IPS-18c (cell line): ENCODE data around the gene UNC5B.

Source experiments
- H3K4me3 ChIP-seq: 2 replicates; pipeline ENCODE4 v1.7.0; 2013; ENCODE audit warnings: low read depth, mild to moderate bottlenecking, low read length, moderate library complexity; ENCODE audit not compliant: insufficient read depth
- H3K9me3 ChIP-seq: one replicate; pipeline ENCODE4 v1.6.1; 2013; ENCODE audit warnings: mild to moderate bottlenecking, low read length, moderate library complexity; ENCODE audit not compliant: control insufficient read depth, insufficient read depth

Gene UNC5B

GRCh38 chr10:71232089-71232998 is 20.0 kb downstream of the UNC5B start:
- H3K4me3 ChIP-seq = no peak overlapping the region
- no peaks in the 10 kb centered on the region for H3K9me3 ChIP-seq

GRCh38 chr10:71233482-71233892 is 21.1 kb downstream of the UNC5B start:
- Histone ChIP-seq H3K9me3 (no peaks in the 10 kb centered on the region), H3K4me3 (no peak overlapping the region)

GRCh38 chr10:71234004-71234894 is 21.9 kb downstream of the UNC5B start:
- no peaks in the 10 kb centered on the region for H3K9me3 ChIP-seq
- no peak overlapping the region for H3K4me3 ChIP-seq

- Histone ChIP-seq H3K9me3 (no peaks in the 10 kb centered on the region), H3K4me3 (no peak overlapping the region)
These were observed 22.8 kb downstream of the UNC5B start for GRCh38 chr10:71234970-71235685.

GRCh38 chr10:71235808-71236207 is 23.4 kb downstream of the UNC5B start:
- no peak overlapping the region for H3K4me3 ChIP-seq
- no peaks in the 10 kb centered on the region for H3K9me3 ChIP-seq

GRCh38 chr10:71236286-71236685 is 23.9 kb downstream of the UNC5B start:
- Histone ChIP-seq H3K9me3 (no peaks in the 10 kb centered on the region), H3K4me3 (no peak overlapping the region)

- Histone ChIP-seq H3K4me3 (no peak overlapping the region), H3K9me3 (no peaks in the 10 kb centered on the region)
These were observed 24.7 kb downstream of the UNC5B start for GRCh38 chr10:71236822-71237682.

GRCh38 chr10:71237843-71238623 is 25.7 kb downstream of the UNC5B start:
- H3K9me3 ChIP-seq = no peaks in the 10 kb centered on the region
- H3K4me3 ChIP-seq = no peak overlapping the region

- H3K9me3 ChIP-seq = no peaks in the 10 kb centered on the region
- no peak overlapping the region for H3K4me3 ChIP-seq
These were observed 26.3 kb downstream of the UNC5B start for GRCh38 chr10:71238626-71239025.

- Histone ChIP-seq H3K9me3 (no peaks in the 10 kb centered on the region), H3K4me3 (no peak overlapping the region)
These were observed 27.0 kb downstream of the UNC5B start for GRCh38 chr10:71239131-71239915.

GRCh38 chr10:71239946-71240795 is 27.8 kb downstream of the UNC5B start:
- no peaks in the 10 kb centered on the region for H3K9me3 ChIP-seq
- H3K4me3 ChIP-seq = no peak overlapping the region

GRCh38 chr10:71241114-71241829 is 28.9 kb downstream of the UNC5B start:
- Histone ChIP-seq H3K4me3 (no peak overlapping the region), H3K9me3 (no peaks in the 10 kb centered on the region)

- no peak overlapping the region for H3K4me3 ChIP-seq
These were observed 29.7 kb downstream of the UNC5B start for GRCh38 chr10:71241830-71242621.

More at GRCh38 chr10:71241830-71242621, 29.7 kb downstream of the UNC5B start:
- H3K9me3 ChIP-seq = no peaks in the 10 kb centered on the region
